Hippocampal formation (tissue), 2 donors: ENCODE results near the gene ZFTA.
A peak's percentile ranks its signal among the peaks of the same experiment; 100 is the strongest.

ENCODE experiments used
- DNase-seq, 2 donors: peaks; one replicate each; lab custom pipeline; 2025; lab: John Stamatoyannopoulos, UW

Gene ZFTA

DNA sequence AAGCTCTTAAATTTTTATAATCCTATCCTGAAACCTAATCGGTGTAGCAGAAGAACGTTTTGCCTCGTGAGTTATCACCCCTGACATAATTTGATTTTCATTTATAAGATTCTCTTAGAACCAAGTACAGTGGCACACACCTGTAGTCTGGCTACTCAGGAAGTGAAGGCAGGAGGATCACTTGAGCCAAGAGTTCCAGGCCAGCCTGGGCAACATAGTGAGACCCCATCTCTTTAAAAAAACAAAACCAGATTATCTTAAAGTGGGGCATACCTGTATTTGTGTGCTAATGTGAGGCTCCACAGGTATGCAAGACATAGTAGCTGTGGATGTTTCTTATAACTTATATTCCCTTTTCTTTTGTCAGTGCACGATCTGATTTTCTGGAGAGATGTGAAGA lies 19.0 kb downstream of the ZFTA start:
- DNase-seq, result no peak

DNA sequence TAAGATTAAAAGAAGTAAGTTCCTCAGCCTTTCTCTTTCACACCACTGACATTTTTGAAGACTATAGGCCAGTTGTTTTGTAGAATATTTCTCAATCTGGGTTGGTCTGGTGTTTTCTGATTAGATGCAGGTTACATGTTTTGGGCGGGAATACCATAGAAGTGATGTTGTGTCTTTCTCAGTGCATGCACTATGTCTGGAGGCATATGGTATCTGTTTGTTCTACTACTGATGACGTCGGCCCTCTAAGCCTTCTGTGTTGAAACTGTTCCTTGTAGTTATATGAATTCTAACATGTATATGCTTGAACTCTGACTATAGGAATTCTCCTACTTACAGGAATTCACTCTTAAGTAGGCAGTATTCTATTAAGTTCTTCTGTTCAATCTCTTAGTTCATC lies 21.6 kb downstream of the ZFTA start:
- no peak for DNase-seq

DNA sequence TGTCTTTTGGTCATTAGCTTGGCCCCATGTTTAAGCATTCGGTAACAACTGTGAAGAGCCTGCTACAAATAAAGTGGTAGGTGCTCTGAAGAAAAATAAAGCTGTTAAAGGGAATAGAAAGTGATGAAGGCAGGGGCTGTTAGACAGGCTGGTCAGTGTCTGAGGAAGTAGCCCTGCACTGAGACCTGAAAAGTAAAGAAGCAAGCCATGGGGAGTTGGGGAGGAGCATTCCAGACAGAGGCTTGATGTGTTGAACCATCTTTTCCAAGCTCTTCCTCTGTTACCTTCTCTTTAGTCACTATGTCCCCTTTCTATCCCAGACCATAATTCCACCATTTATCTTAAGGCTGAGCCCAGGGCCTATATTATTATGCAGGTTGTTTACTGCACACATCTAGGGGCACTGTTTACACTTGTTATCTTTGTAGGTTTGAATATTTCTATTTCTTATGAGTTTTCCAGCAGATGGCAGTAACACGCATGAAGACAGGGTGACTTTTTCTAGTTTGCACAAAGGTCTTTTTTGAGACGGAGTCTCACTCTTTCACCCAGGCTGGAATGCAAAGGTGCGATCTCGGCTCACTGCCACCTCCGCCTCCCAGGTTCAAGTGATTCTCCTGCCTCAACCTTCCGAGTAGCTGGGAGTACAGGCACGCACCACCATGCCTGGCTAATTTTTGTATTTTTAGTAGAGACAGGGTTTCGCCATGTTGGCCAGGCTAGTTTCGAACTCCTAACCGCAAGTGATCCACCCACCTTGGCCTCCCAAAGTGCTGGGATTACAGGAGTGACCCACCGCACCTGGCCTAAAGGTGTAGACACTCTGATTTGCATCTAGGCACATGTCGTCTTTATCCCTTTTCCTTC lies 23.0 kb downstream of the ZFTA start:
- no peak for DNase-seq

DNA sequence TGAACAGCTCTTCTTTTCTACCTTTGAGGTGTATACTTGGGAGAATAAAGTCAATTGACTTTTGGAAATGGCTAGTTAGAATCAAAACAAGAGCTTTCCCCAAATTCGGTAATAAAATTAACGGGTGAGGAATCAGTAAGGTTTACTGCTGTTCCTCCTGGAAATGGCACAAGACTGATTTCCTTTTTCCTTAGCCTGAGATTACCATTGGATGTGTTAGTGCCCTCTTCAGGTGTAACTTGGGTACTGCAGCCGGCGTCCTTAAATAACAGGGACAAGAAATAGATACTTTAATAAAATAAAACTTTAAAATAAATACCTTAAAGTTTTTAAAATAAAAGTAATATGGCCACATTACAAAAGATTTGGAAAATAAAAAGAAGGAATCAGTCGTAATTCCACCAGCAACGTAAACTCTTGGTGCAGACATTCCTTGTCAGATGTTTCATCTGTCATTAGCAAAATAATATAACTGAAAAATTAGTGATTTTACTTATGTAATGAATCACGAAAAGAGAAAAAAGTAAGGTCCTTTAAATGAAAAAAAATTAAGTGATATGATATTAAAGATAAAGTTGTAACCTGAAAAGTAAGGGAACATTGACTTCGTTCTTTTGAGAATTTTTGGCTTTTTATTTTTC lies 29.7 kb downstream of the ZFTA start:
- DNase-seq, result peak; percentile 59 to 80

DNA sequence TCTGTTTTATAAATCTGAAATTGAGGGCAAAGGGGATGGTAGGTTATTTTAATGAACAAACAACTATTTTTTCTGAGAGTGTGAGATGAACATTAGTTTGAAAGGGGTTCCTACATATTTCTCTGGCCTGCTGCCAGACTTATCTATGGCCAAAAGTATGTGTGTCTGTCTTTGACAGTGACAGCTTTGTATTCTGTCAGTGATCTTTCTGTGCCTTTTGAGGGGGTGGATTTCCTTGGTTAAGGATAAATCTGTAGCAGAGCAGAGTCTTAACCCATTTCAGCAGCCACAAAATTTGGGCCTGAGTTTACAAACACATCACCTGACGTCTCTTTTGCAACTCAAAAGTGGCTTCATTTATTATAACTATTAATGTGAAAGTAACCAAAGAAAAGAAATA lies 30.9 kb downstream of the ZFTA start:
- DNase-seq, result no peak

DNA sequence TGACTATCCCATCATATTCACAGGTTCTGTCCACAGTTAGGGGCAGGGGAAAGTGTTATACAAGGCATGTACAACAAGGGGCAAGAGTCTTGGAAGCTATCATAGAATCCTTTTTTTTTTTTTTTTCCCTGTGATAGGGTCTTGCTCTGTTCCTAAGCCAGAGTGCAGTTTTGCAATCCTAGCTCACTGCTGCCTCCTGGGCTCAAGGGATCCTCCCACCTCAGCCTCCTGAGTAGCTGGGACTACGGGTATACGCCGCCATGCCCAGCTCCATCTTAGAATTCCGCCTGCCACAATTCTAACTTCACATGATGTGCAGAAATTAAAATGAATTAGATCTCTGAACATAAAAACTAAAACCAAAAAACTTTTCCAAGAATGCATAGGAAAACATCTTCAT lies 31.7 kb downstream of the ZFTA start:
- no peak for DNase-seq

DNA sequence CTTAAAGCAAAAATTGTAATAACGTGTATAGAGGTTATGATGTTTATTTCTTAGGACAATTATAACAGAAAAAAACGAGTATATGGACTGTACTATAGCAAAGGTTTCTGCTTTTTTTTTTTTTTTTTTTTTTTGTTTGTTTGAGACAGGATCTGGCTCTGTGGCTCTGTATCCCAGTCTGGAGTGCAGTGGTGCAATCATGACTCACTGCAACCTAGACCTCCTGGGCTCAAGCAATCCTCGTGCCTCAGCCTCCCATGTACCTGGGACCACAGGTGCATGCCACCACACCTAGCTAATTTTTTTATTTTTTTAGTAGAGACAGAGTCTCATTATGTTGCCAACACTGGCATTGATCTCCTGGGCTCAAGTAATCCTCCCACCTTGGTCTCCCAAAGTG lies 39.2 kb downstream of the ZFTA start:
- DNase-seq, result no peak

DNA sequence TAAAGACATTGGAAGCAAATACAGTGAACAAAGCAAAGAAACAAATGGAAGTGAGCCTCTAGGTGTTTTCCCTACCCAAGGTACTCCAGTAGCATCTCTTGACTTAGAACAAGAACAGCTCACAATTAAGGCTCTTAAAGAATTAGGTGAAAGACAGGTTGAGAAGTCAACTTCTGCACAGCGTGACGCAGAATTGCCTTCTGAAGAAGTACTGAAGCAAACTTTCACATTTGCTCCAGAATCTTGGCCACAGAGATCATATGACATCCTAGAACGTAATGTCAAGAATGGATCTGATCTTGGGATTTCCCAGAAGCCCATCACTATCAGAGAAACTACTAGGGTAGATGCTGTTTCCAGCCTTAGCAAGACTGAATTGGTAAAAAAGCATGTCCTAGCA lies 48.0 kb downstream of the ZFTA start:
- no peak for DNase-seq

DNA sequence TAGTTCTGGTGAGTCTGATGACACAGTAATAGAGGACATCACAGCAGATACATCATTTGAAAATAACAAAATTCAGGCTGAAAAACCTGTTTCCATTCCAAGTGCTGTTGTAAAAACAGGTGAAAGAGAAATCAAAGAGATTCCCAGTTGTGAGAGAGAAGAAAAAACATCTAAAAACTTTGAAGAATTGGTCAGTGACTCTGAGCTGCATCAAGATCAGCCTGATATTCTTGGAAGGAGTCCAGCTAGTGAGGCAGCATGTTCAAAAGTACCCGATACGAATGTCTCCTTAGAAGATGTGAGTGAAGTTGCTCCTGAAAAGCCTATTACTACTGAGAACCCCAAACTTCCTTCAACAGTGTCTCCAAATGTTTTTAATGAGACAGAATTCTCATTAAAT lies 48.6 kb downstream of the ZFTA start:
- DNase-seq, result no peak

DNA sequence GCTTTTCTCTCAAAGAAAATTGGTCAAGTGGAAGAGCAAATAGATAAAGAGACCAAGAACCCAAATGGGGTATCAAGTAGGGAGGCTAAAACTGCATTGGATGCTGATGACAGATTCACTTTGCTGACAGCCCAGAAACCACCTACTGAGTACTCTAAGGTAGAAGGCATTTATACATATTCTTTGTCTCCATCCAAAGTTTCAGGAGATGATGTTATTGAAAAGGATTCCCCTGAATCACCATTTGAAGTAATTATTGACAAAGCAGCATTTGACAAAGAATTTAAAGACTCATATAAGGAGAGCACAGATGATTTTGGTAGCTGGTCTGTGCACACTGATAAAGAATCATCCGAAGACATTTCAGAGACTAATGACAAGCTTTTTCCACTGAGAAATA lies 49.6 kb downstream of the ZFTA start:
- no peak for DNase-seq
